Lung (tissue), 12 donors: ENCODE results near the gene DBF4. TPM values are rescaled to one million over a fixed set of nuclear protein-coding genes. Genes with fewer than 3 reads are reported as not detected.
A peak's percentile ranks its signal among the peaks of the same experiment; 100 is the strongest.
"Not testable (repeated sequence)": the region's sequence is repeated elsewhere in the genome, so short reads cannot be mapped to it uniquely, and the experiment has no call there.

Source experiments
- ATAC-seq: fragments of 200-7000 bp; cut with Tn5 transposase; one replicate; pipeline ENCODE4 v1.9.1; 2020; ENCODE audit warnings: moderate number of reproducible peaks; ENCODE audit not compliant: insufficient read depth, low FRiP score
- DNase-seq, 3 donors: peaks; one replicate each; pipeline ENCODE4 v3.0.0-alpha.2; 2013 to 2017
- H3K27ac ChIP-seq, 2 donors: one replicate each; pipeline ENCODE4 v1.5.1; 2013; ENCODE audit warnings: mild to moderate bottlenecking in 2 of 2, moderate library complexity in 2 of 2, control low read depth in 1 of 2, inconsistent platforms in 1 of 2, low read depth in 1 of 2, low read length in 1 of 2
- H3K27me3 ChIP-seq, 3 donors: one replicate each; pipeline ENCODE4 v1.5.1; 2013; ENCODE audit warnings: low read length in 2 of 3; ENCODE audit not compliant: control insufficient read depth in 3 of 3, insufficient read depth in 3 of 3
- H3K36me3 ChIP-seq, 4 donors: one replicate each; pipeline ENCODE4 v1.5.1; 2013; ENCODE audit warnings: low read length in 4 of 4, mild to moderate bottlenecking in 1 of 4, moderate library complexity in 1 of 4; ENCODE audit not compliant: control insufficient read depth in 4 of 4, insufficient read depth in 4 of 4
- H3K4me1 ChIP-seq, 5 donors: one replicate each; pipeline ENCODE4 v1.5.1; 2013; ENCODE audit warnings: low read length in 5 of 5, mild to moderate bottlenecking in 2 of 5, moderate library complexity in 1 of 5; ENCODE audit not compliant: control insufficient read depth in 5 of 5, insufficient read depth in 5 of 5
- H3K4me3 ChIP-seq: one replicate; pipeline ENCODE4 v1.5.1; 2013; ENCODE audit warnings: mild to moderate bottlenecking, control low read depth, moderate library complexity
- H3K9ac ChIP-seq, 2 donors: one replicate each; pipeline ENCODE4 v1.5.1; 2013; ENCODE audit warnings: low read length in 2 of 2, control low read depth in 1 of 2; ENCODE audit not compliant: insufficient read depth in 1 of 2
- H3K9me3 ChIP-seq, 4 donors: one replicate each; pipeline ENCODE4 v1.5.1; 2013; ENCODE audit warnings: low read length in 3 of 4, mild to moderate bottlenecking in 1 of 4, moderate library complexity in 1 of 4; ENCODE audit not compliant: control insufficient read depth in 4 of 4, insufficient read depth in 3 of 4
- CTCF ChIP-seq: IDR thresholded peaks from 2 replicates; pipeline ENCODE4 v1.5.1; 2012; ENCODE audit warnings: mild to moderate bottlenecking; ENCODE audit errors: control extremely low read depth, extremely low read depth
- WGBS, 2 donors: extraction: QIAGEN DNeasy Blood & Tissue Kit; methylation state at CpG; one replicate each; pipeline ENCODE4 v1.1.7; 2013; 5-methylcytosine and 5-hydroxymethylcytosine counted together
- polyA plus RNA-seq, 2 donors: library from polyadenylated mRNA; stranded (reverse); fragments of 200-250 nt; gene quantifications; one replicate each; pipeline ENCODE4 v1.2.1, GENCODE V29; 2013
- total RNA-seq, 2 donors: library from RNA; depleted of rRNA in 1 of 2; stranded (reverse); fragments of >200 nt in 1 of 2; gene quantifications; one replicate each; pipeline ENCODE4 v1.2.1, GENCODE V29; 2014 to 2021
- donor health status: control.
- donor health status: control.
- donor health status: Bipolar disorder and iron deficiency.
- donor health status: healthy.
- donor health status: DM: yes; HTN: yes; CAD: no.

Gene DBF4
- total and polyA plus RNA-seq, 4 donors = 4.0 to 12.7 (median 8.1) TPM

DNA sequence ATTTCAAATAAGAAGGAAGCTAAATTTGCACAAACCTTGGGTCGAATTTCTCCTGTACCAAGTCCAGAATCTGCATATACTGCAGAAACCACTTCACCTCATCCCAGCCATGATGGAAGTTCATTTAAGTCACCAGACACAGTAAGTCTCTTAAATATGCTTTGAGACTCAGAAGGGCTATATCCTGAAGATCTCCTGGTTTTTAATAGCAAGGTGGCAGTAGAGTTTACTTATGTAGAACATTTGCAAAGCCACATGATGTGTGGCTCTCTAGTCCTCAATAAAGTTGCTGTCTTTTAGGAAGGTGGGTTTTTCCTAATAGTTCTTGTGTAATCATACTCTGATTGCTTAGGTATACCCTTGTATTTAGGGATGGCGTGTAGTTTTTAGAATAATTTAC lies 8.7 kb downstream of the DBF4 start:
- Histone ChIP-seq H3K36me3 (peaks cover 2 to 11% (median 4%) of the 10 kb centered on the region in 4 donors), H3K9me3 (no peaks in the 10 kb centered on the region), H3K27ac (no peak overlapping the region), H3K27me3 (no peaks in the 10 kb centered on the region), H3K4me3 (no peak overlapping the region), H3K4me1 (no peaks in the 10 kb centered on the region), H3K9ac (no peak overlapping the region)
- ATAC-seq = no peak
- 87 to 90% methylated on average over 2 of the region's 2 CpGs for WGBS, 2 donors
- TF ChIP-seq CTCF = no peak
- no peak for DNase-seq

DNA sequence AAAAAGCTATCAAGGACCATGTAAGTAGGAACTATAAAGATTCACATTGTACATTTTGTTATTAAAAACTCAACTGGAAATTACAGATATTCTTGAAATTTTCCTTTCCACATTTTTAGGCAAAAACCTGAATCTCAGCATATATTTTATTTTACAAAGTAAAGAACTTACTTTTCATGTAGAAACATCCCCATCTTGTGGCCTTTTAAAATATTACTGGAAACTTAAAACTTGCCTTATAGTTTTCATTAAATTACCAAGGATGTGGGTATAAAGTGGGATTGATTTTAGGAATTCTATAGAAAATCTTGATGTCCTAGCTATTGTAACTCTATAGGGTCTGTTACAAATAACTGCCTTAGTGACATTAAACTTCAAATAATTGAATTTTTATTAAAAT lies 10.6 kb downstream of the DBF4 start:
- ATAC-seq (no peak), DNase-seq (peak in 2 of 3 donors; percentile 64 to 70)
- Histone ChIP-seq H3K27ac (no peak overlapping the region), H3K9me3 (no peaks in the 10 kb centered on the region), H3K9ac (no peak overlapping the region), H3K36me3 (peaks cover 2 to 11% (median 4%) of the 10 kb centered on the region in 4 donors), H3K27me3 (no peaks in the 10 kb centered on the region), H3K4me1 (no peaks in the 10 kb centered on the region), H3K4me3 (no peak overlapping the region)
- TF ChIP-seq CTCF = no peak

GRCh38 chr7:87895363-87895762 lies 19.1 kb downstream of the DBF4 start:
- Histone ChIP-seq H3K9ac (no peak overlapping the region), H3K27me3 (no peaks in the 10 kb centered on the region), H3K4me3 (no peak overlapping the region), H3K4me1 (peaks cover 0 to 3% (median 0%) of the 10 kb centered on the region in 5 donors), H3K27ac (no peak overlapping the region), H3K9me3 (no peaks in the 10 kb centered on the region), H3K36me3 (peaks cover 0 to 10% (median 3%) of the 10 kb centered on the region in 4 donors)
- no peak for TF ChIP-seq CTCF
- ATAC-seq (no peak), DNase-seq (no peak)
- 94 to 96% methylated on average over 2 of the region's 2 CpGs for WGBS, 2 donors

DNA sequence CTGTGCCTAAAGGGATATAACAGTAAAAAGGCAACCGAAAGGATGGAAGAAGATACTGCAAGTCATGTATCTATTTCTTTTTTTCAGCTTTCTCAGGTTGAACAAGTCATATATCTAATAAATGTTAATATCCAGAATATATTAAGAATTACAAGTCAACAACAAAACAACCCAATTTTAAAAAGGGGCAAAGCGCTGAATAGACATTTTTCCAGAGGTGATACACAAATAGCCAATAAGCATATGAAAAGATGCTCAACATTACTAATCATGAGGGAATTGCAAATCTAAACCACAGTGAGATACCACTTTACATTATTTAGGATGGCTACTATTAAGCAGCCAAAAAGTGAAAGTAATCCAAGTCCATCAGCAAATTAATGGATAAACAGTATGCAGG lies 23.0 kb downstream of the DBF4 start:
- TF ChIP-seq CTCF = no peak
- Histone ChIP-seq H3K4me1 (peaks cover 0 to 3% (median 0%) of the 10 kb centered on the region in 5 donors), H3K9me3 (no peaks in the 10 kb centered on the region), H3K4me3 (no peak overlapping the region), H3K27ac (no peak overlapping the region), H3K27me3 (no peaks in the 10 kb centered on the region), H3K9ac (no peak overlapping the region), H3K36me3 (peaks cover 0 to 10% (median 5%) of the 10 kb centered on the region in 4 donors)
- DNase-seq = no peak
- ATAC-seq = no peak
- 95 to 99% methylated on average over 2 of the region's 2 CpGs for WGBS, 2 donors

GRCh38 chr7:87907136-87907906 lies 31.0 kb downstream of the DBF4 start:
- not testable (repeated sequence) for ATAC-seq

More at GRCh38 chr7:87907136-87907906, 31.0 kb downstream of the DBF4 start:
- H3K27me3 ChIP-seq, H3K4me3 ChIP-seq, H3K4me1 ChIP-seq, H3K36me3 ChIP-seq, DNase-seq, H3K27ac ChIP-seq, H3K9ac ChIP-seq, H3K9me3 ChIP-seq: not testable (repeated sequence)
- WGBS, 2 donors = 87 to 91% methylated on average over 3 of the region's 3 CpGs
